H9 (cell line): Measurements from ENCODE around the gene DCTN1. TPM values are rescaled to one million over a fixed set of nuclear protein-coding genes. Genes with fewer than 3 reads are reported as not detected.

Experiments
- DNase-seq: peaks from one replicate; pipeline ENCODE4 v3.0.0-alpha.2; 2017
- H2AFZ ChIP-seq: one replicate; pipeline ENCODE4 v1.6.1; 2013; ENCODE audit warnings: mild to moderate bottlenecking, low read length, control low read depth, moderate library complexity
- H2AK5ac ChIP-seq: 2 replicates; pipeline ENCODE4 v1.6.1; 2013; ENCODE audit warnings: low read length, control low read depth, mixed read lengths; ENCODE audit not compliant: insufficient read length
- H2BK120ac ChIP-seq: one replicate; pipeline ENCODE4 v1.6.1; 2013; ENCODE audit warnings: low read depth, mild to moderate bottlenecking, low read length, control low read depth, inconsistent platforms; ENCODE audit not compliant: poor library complexity, severe bottlenecking
- H2BK12ac ChIP-seq: 2 replicates; pipeline ENCODE4 v1.6.1; 2013; ENCODE audit warnings: low read length, control low read depth, mixed read lengths, low read depth; ENCODE audit not compliant: insufficient read length
- H2BK15ac ChIP-seq: 2 replicates; pipeline ENCODE4 v1.6.1; 2013; ENCODE audit warnings: low read depth, low read length, control low read depth
- H2BK20ac ChIP-seq: one replicate; pipeline ENCODE4 v1.6.1; 2013; ENCODE audit warnings: low read depth, mild to moderate bottlenecking, low read length, control low read depth, inconsistent platforms; ENCODE audit not compliant: poor library complexity, severe bottlenecking
- H2BK5ac ChIP-seq: 2 replicates; pipeline ENCODE4 v1.6.1; 2013; ENCODE audit warnings: low read length, control low read depth, mixed read lengths; ENCODE audit not compliant: insufficient read length
- H3K14ac ChIP-seq: 2 replicates; pipeline ENCODE4 v1.6.1; 2013; ENCODE audit warnings: low read length, control low read depth; ENCODE audit not compliant: insufficient read depth
- H3K18ac ChIP-seq: 2 replicates; pipeline ENCODE4 v1.6.1; 2013; ENCODE audit warnings: low read depth, mild to moderate bottlenecking, mixed read lengths, low read length, control low read depth; ENCODE audit not compliant: insufficient read length
- H3K23ac ChIP-seq: 2 replicates; pipeline ENCODE4 v1.6.1; 2013; ENCODE audit warnings: low read length, control low read depth, mixed read lengths, low read depth; ENCODE audit not compliant: insufficient read length
- H3K23me2 ChIP-seq: 2 replicates; pipeline ENCODE4 v1.6.1; 2013; ENCODE audit warnings: low read depth, mild to moderate bottlenecking, mixed read lengths, low read length, control low read depth; ENCODE audit not compliant: insufficient read length, poor library complexity, severe bottlenecking
- H3K27ac ChIP-seq: 2 replicates; pipeline ENCODE4 v1.5.1; 2013; ENCODE audit warnings: low read length, control low read depth, mixed read lengths, low read depth; ENCODE audit not compliant: insufficient read length
- H3K27me3 ChIP-seq: 2 replicates; pipeline ENCODE4 v1.6.1; 2013; ENCODE audit warnings: low read length, control low read depth, inconsistent platforms; ENCODE audit not compliant: insufficient read depth
- H3K4ac ChIP-seq: 2 replicates; pipeline ENCODE4 v1.6.1; 2013; ENCODE audit warnings: low read depth, mild to moderate bottlenecking, control low read depth, inconsistent platforms, low read length, moderate library complexity
- H3K4me1 ChIP-seq: 2 replicates; pipeline ENCODE4 v1.6.1; 2013; ENCODE audit warnings: low read length, control low read depth, inconsistent platforms; ENCODE audit not compliant: insufficient read depth
- H3K4me2 ChIP-seq: 2 replicates; pipeline ENCODE4 v1.6.1; 2013; ENCODE audit warnings: low read length, control low read depth, mixed read lengths; ENCODE audit not compliant: insufficient read length, insufficient read depth
- H3K56ac ChIP-seq: 2 replicates; pipeline ENCODE4 v1.6.1; 2013; ENCODE audit warnings: low read depth, mild to moderate bottlenecking, mixed read lengths, low read length, control low read depth; ENCODE audit not compliant: insufficient read length
- H3K79me1 ChIP-seq: 2 replicates; pipeline ENCODE4 v1.6.1; 2013; ENCODE audit warnings: low read depth, mild to moderate bottlenecking, moderate library complexity, low read length, control low read depth, inconsistent platforms; ENCODE audit not compliant: insufficient read depth, poor library complexity, severe bottlenecking
- H3K79me2 ChIP-seq: 2 replicates; pipeline ENCODE4 v1.6.1; 2013; ENCODE audit warnings: low read length, control low read depth, inconsistent platforms; ENCODE audit not compliant: insufficient read depth
- H3K9ac ChIP-seq: 2 replicates; pipeline ENCODE4 v1.6.1; 2013; ENCODE audit warnings: low read length, control low read depth, mixed read lengths; ENCODE audit not compliant: insufficient read length; ENCODE audit errors: extremely low read depth
- H3K9me3 ChIP-seq: one replicate; pipeline ENCODE4 v1.6.1; 2013; ENCODE audit warnings: low read depth, low read length, inconsistent platforms; ENCODE audit not compliant: control insufficient read depth
- H3T11ph ChIP-seq: one replicate; pipeline ENCODE4 v1.6.1; 2013; ENCODE audit warnings: mild to moderate bottlenecking, low read length, control low read depth, inconsistent platforms
- H4K20me1 ChIP-seq: one replicate; pipeline ENCODE4 v1.6.1; 2013; ENCODE audit not compliant: control insufficient read depth, insufficient read length, insufficient read depth
- H4K5ac ChIP-seq: 2 replicates; pipeline ENCODE4 v1.6.1; 2013; ENCODE audit warnings: low read depth, mild to moderate bottlenecking, mixed read lengths, low read length, control low read depth; ENCODE audit not compliant: insufficient read length
- H4K8ac ChIP-seq: replicated peaks from 2 replicates; pipeline ENCODE4 v1.6.1; 2013; ENCODE audit warnings: low read length, control low read depth, mixed read lengths, low read depth; ENCODE audit not compliant: insufficient read length
- H4K91ac ChIP-seq: 2 replicates; pipeline ENCODE4 v1.6.1; 2013; ENCODE audit warnings: low read depth, mild to moderate bottlenecking, moderate library complexity, mixed read lengths, low read length, control low read depth; ENCODE audit not compliant: insufficient read length
- H3K27ac Mint-ChIP-seq, 3 experiments: 2 replicates in 2 of 3; 3 replicates in 1 of 3; pipeline ENCODE4 v1.8.0; 2020 to 2021; ENCODE audit warnings: mixed read lengths in 3 of 3, mild to moderate bottlenecking in 1 of 3, moderate library complexity in 1 of 3
- H3K27me3 Mint-ChIP-seq: 2 replicates; pipeline ENCODE4 v1.8.0; 2021; ENCODE audit warnings: low read depth, mild to moderate bottlenecking, moderate library complexity, mixed read lengths
- H3K36me3 Mint-ChIP-seq, 3 experiments: 2 replicates in 2 of 3; 3 replicates in 1 of 3; pipeline ENCODE4 v1.8.0; 2020 to 2021; ENCODE audit warnings: low read depth in 3 of 3, mixed read lengths in 3 of 3; ENCODE audit not compliant: insufficient read depth in 1 of 3
- H3K4me1 Mint-ChIP-seq, 2 experiments: 2 replicates each; pipeline ENCODE4 v1.8.0; 2020; ENCODE audit warnings: mixed read lengths in 2 of 2
- H3K4me3 Mint-ChIP-seq, 2 experiments: 2 replicates in 1 of 2; 3 replicates in 1 of 2; pipeline ENCODE4 v1.8.0; 2020 to 2021; ENCODE audit warnings: mild to moderate bottlenecking in 2 of 2, mixed read lengths in 2 of 2, moderate library complexity in 1 of 2
- H3K9me3 Mint-ChIP-seq, 2 experiments: 2 replicates in 1 of 2; 3 replicates in 1 of 2; pipeline ENCODE4 v1.8.0; 2020; ENCODE audit warnings: mild to moderate bottlenecking in 2 of 2, mixed read lengths in 2 of 2, moderate library complexity in 1 of 2
- WGBS: extraction: QIAGEN DNeasy Blood & Tissue Kit; methylation state at CpG from one replicate; pipeline ENCODE4 v1.1.7; 2013; ENCODE audit warnings: missing lambda C conversion rate, low lambda C conversion rate, mixed read lengths; ENCODE audit not compliant: insufficient read length; ENCODE audit errors: extremely low coverage; 5-methylcytosine and 5-hydroxymethylcytosine counted together
- total RNA-seq: library from RNA; stranded (reverse); gene quantifications from 2 replicates; pipeline ENCODE4 v1.2.1, GENCODE V29; 2021
- TF ChIP-seq, protein P1 (sequence below): fragments of 200-600 bp; sonication (generic); conservative IDR thresholded peaks from 3 replicates; pipeline ENCODE4 v1.8.0; 2021; ENCODE audit warnings: antibody characterized with exemption, mild to moderate bottlenecking

DCTN1 gene
- total RNA-seq, 1 experiment from 2014 or later = 141 TPM

DNA sequence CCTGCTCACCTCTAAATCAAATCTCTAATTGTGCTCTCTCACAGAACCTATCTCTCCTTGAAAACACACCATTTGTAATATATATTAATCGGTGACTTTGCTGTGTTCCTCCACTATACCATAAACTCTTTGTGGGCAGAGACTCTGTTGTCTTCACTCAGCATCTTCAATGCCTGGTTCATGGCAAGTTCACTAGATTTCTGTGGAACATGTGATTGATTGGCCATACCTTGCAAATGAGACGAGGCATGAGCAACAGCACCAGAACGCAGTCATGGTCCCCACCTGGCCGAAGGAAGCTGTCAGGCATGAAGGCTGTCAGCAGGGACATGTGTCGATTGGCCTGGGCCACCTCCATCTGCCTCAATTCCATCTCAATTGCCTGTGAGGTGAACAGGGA is 11.6 kb downstream of the DCTN1 start:
- no peaks in the 10 kb centered on the region for H3K9me3 Mint-ChIP-seq
- Histone ChIP-seq H2BK20ac (no peak overlapping the region), H3T11ph (no peak overlapping the region), H2BK120ac (no peak overlapping the region), H4K91ac (no peak overlapping the region), H3K27ac (no peak overlapping the region), H2AK5ac (no peak overlapping the region), H3K14ac (no peak overlapping the region), H2AFZ (no peak overlapping the region), H3K23ac (no peak overlapping the region), H3K23me2 (no peaks in the 10 kb centered on the region), H3K56ac (no peak overlapping the region), H4K8ac (no peak overlapping the region), H3K9me3 (no peaks in the 10 kb centered on the region), H2BK5ac (no peak overlapping the region), H3K27me3 (no peaks in the 10 kb centered on the region), H3K4me2 (no peak overlapping the region), H2BK15ac (no peak overlapping the region), H2BK12ac (no peak overlapping the region), H4K5ac (no peak overlapping the region), H3K4me1 (peaks cover 2% of the 10 kb centered on the region; the same call in 1 of the 2 replicates), H3K9ac (no peak overlapping the region), H4K20me1 (no peaks in the 10 kb centered on the region), H3K79me1 (no peaks in the 10 kb centered on the region), H3K4ac (no peak overlapping the region), H3K18ac (no peak overlapping the region), H3K79me2 (no peaks in the 10 kb centered on the region)
- H3K36me3 Mint-ChIP-seq = peaks cover 59 to 84% (median 81%) of the 10 kb centered on the region in 3 experiments
- no peak for DNase-seq
- WGBS = no CpG with 5 or more reads among the region's 5 CpGs
- no peak overlapping the region for H3K4me3 Mint-ChIP-seq
- H3K27ac Mint-ChIP-seq = no peak overlapping the region
- no peaks in the 10 kb centered on the region for H3K27me3 Mint-ChIP-seq
- TF ChIP-seq, protein P1, sequence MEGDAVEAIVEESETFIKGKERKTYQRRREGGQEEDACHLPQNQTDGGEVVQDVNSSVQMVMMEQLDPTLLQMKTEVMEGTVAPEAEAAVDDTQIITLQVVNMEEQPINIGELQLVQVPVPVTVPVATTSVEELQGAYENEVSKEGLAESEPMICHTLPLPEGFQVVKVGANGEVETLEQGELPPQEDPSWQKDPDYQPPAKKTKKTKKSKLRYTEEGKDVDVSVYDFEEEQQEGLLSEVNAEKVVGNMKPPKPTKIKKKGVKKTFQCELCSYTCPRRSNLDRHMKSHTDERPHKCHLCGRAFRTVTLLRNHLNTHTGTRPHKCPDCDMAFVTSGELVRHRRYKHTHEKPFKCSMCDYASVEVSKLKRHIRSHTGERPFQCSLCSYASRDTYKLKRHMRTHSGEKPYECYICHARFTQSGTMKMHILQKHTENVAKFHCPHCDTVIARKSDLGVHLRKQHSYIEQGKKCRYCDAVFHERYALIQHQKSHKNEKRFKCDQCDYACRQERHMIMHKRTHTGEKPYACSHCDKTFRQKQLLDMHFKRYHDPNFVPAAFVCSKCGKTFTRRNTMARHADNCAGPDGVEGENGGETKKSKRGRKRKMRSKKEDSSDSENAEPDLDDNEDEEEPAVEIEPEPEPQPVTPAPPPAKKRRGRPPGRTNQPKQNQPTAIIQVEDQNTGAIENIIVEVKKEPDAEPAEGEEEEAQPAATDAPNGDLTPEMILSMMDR = no peak
- H3K4me1 Mint-ChIP-seq = peaks cover 6 to 12% of the 10 kb centered on the region in 2 experiments
